GM12892 (cell line): Measurements from ENCODE around the gene IGF2BP3.

Experiments used
- POLR2AphosphoS5 ChIP-seq: IDR thresholded peaks from 2 replicates; pipeline ENCODE4 v1.6.1; 2011; ENCODE audit warnings: low read depth, low read length, control low read depth
- TAF1 ChIP-seq: IDR thresholded peaks from 2 replicates; pipeline ENCODE4 v1.6.1; 2011; ENCODE audit warnings: low read depth, mild to moderate bottlenecking, control low read depth, low read length, borderline replicate concordance

DNA sequence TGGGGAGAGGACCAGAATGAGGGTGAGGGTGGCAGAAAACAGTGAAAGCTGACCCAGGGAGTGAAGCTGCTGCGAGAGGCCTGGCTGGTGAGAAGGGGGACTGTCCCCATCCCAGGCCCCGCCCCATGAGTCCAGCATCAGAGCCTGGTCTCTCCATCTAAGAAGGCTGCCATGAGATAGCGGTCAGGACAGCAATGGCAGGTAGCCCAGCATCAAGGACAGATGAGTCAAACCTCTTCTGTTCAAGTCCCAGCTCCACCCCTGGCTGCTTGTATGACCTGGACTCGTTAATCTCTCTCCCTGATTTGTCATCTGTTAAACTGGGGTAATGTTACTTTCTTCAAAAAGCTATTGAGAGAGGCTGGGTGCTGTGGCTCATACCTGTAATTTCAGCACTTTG lies 201.5 kb downstream of the IGF2BP3 start:
- TF ChIP-seq TAF1 (no peak), POLR2AphosphoS5 (no peak)
